Suppressor macrophage treated with lipopolysaccharide for 4 hours (primary cell): Measurements from ENCODE around the gene KIAA0513.
A peak's percentile ranks its signal among the peaks of the same experiment; 100 is the strongest.

Experiments used
- DNase-seq: peaks from one replicate; pipeline ENCODE4 v3.0.0-alpha.2; 2020

The KIAA0513 gene

DNA sequence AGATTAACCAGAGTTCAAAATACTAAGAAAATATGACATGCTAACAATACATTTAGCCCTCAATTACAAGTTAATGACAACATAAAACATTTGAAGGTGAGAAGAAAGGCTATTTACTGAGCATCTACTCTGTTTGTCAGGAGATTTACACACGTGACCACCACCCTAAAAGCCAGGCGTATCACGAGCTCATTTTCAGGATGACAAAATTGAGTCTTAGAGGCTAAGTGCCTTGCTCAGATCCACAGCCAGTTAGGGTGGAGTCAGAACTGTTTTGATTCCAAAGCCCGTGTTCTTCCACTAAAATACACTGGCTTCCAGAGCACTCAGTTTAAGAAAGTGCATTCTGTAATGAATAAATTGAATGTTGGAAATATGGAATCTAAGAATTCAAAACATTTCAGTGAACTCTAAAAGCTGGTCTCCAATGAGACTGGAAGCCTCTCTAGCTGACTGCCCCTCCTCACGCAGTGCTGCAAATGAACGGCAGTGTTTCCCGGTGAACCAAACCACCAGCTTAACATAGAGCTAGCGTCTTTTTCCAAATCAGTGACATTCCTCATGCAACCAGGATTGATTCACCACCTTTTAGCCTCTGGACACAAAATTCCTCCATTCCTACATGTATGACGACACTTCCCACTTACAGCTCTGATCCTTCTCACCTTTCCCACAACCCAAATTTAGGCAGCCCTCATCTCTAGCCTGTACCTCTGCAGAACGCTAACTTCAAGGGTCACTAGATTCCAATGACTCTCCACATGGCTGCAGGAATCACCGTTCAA is 22.1 kb upstream of the KIAA0513 start:
- no peak for DNase-seq

DNA sequence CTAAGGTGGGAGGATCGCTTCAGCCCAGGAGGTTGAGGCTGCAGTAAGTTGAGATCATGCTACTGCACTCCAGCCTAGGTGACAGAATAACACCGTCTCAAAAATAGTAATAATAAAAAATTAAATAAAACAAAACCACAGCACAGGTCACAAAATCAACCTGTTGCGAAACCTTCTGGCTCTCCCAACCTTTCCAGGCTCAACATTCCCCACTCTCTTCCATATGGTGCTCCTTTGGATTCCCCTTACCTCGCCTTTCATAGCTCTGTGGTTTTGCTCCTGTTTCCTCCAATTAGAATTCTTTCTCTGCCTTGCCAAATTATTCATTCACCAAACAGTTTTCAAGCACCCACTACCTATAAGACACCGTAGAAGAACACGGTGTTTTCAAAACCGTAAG is 21.0 kb upstream of the KIAA0513 start:
- no peak for DNase-seq

- DNase-seq: no peak
These were observed 19.9 kb upstream of the KIAA0513 start for GRCh38 chr16:85007496-85008214.

DNA sequence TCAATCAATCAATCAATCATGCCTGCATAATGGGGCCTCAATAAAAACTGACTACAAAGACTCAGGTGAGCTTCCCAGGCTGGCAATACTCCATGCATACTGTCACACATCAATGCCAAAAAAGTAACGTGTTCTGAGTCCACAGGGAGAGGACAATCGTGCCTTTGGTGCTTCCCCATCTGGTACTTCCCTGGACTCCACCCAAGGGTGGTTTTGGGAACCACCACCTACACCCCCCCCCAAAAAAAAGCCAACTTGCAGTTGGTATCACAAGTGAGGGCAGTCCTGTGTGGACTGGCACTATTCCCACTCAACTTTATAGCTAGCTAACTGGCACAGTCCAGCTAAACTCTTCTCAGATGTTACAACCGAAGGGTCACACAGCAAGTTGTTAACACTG is 19.3 kb upstream of the KIAA0513 start:
- no peak for DNase-seq

DNA sequence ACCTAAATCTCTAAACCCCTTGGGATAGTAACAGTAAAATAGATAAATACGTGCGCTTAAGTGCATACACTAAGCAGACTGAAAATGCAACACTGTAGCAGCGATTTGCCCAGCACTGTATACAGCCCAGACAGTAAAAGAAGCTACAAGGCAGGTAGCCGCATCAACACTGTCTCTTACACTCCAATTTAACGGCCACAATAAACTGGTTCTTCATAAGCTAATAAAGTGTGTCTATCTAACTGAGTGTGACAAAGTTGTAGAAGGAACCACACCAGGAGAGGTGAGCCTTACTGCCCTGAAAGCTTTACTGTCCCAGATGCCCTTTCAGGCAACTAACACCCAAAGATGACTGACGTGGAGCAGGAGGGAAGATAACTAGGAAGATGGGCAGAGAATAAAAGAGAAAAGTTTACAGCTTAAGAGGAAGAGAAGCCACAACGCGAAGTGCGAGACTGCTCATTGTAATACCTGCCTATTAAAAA is 17.1 kb upstream of the KIAA0513 start:
- DNase-seq: no peak

- DNase-seq: peak; percentile 91
These were observed 16.4 kb upstream of the KIAA0513 start, which contains the start of gene ZDHHC7 for GRCh38 chr16:85010931-85011845. Gene ZDHHC7, minus strand, starts transcription at chr16:85011535. Its CDS starts 20,917 bp downstream, at chr16:84990618.

GRCh38 chr16:85011846-85012284 is 15.7 kb upstream of the KIAA0513 start:
- no peak for DNase-seq

DNA sequence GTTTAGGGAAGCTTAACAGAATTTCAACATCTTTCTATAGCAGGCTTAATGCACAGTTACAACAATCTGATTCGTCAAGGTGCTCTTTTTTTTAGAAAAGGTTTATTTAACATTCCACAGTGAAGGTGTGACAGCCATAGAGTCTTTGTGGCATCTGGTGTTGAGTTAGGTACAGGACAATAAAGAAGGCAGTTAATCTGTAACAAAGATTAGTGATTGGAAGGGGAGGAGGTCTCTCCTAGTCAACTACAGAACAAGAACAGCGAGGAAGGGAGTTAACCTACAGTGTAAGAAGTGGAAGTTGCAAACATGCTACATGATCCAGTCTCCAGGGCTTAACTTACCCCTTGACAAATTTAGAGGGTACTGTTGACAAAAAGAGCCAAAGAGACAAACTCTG is 13.3 kb upstream of the KIAA0513 start:
- no peak for DNase-seq

DNA sequence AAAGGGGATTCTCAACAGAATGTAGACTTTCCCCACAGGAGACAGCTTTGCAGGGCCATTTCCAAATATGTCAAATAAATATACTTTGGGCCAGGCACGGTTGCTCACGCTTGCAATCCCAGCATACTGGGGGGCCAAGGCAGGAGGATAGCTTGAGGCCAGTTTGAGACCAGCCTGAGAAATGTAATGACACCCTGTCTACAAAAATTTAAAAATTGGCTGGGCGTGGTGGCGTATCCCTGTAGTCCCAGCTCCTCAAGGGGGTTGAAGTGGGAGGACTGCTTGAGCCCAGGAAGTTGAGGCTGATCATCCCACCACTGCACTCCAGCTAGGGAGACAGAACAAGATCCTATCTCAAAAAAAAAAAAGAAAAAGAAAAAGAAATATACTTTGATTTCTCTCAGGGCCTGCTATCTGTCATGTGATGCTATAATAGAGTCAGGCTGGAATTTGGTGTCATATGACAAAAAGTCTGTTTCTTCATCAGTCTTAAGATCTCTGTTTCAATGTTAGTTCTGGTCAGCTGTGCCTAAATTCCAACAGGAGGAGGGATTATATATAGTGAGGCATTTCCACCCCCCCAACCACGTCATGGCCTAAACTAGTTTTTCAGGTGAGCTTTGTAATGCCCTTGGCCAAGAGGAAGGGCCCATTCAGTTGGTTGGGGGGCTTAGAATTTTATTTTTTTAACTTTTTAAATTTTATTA is 12.0 kb upstream of the KIAA0513 start:
- peak; percentile 53 for DNase-seq

GRCh38 chr16:85017151-85017550 is 10.4 kb upstream of the KIAA0513 start:
- peak; percentile 92 for DNase-seq

GRCh38 chr16:85017633-85018032 is 10.0 kb upstream of the KIAA0513 start:
- no peak for DNase-seq

GRCh38 chr16:85018529-85019236 is 8.9 kb upstream of the KIAA0513 start:
- DNase-seq: no peak

DNA sequence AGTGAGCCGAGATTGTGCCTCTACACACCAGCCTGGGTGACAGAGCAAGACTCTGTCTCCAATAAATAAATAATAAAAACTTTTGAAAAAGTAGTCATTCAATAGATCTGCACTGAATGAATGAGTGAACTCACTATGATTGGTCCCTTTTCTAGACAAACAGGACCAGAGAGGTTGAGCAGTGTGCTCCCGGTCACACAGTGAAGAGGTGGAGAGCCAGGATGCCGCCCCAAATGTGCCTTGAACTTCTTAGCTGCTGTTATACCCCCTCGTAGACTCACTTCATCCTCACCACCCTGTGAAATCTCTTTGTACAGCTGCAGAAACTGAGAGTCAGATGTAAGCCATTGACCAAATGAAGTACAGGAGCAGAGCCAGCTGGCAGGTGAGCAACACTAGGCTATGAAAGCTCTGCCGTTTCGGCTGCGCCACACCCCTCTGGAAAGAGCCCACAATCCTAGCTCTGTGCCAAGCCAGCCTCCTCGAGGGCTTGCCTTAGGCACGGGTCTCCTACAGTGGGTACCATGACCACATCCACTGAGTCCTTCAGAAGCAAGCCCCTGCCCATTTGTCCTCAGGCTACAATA is 7.8 kb upstream of the KIAA0513 start:
- no peak for DNase-seq

DNA sequence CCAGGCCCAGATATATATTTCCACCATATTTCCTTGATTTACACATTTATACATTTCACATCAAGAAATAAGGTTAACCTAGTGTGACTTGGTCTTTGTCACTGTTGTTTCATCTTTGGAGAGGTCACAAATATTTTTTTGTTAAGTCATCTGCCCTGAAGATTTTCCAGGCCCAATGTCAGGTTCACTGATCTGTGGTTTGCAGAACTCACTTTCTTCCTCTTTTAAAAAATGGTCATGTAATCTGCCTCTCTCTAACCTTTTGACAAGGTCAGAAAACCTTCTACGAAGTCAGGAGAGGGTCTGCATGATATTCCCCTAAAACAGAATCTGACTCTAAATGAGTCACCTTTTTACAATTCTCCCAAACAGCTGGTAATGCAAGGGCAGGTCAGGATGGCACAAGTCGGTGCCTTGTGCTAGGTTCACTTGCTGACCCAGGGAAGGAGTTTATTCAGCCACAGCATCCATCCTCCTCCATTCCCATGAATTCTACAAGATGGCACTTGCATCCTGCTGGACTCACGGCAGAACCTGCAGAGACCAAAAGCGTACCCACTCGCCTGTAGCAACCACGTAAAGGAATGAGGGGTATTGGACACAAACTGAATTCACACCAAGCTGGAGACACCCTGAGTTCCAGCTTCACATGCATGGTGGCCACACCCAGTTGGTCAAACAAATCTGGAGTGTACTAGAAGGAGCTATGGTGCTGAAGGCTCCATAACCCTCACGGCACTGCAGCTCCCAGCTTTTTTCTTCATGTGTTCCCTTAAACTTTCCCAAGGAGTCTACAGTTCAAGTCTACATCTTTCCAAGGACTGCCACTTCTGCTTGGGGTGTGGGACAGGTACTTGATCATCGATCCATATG is 1.6 kb upstream of the KIAA0513 start:
- peak; percentile 58 for DNase-seq

GRCh38 chr16:85026703-85027102 is 892 bp upstream of the KIAA0513 start:
- no peak for DNase-seq

DNA sequence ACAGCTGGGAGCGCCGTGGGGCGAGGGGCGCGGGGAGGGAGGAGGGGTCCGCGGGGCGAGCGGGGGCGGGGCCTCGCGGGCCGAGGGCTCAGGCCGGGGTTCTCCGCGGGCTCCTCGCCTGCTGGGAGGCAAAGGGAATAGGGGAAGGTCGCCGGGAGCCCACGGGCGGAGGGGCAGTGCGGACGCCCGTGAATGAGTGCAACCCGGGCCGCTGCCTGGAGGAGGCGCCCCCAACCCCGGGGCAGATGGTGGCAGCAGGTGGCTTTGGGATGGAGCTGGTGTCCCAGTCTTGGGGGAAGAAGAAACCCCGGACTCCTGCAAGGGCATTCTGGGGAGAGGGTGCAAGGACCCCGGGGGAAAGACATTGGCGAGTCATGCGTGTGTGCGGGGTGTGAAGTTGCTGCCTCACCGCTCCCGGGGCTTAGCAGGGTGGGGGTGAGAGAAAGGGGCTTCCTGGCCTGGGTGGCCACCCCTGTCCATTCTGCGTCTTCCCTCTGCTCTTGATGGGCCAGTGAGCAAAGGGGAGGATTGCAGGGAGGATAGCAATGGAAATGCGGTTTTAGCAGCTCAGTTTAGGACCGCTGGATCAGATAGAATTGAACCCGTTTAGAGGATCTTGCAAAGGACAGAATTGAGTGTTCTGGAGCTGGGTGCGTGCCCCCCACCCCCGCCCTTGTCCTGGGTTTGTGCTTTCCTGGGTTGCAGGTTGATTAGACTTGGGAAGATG is 526 bp downstream of the KIAA0513 start:
- DNase-seq: no peak

DNA sequence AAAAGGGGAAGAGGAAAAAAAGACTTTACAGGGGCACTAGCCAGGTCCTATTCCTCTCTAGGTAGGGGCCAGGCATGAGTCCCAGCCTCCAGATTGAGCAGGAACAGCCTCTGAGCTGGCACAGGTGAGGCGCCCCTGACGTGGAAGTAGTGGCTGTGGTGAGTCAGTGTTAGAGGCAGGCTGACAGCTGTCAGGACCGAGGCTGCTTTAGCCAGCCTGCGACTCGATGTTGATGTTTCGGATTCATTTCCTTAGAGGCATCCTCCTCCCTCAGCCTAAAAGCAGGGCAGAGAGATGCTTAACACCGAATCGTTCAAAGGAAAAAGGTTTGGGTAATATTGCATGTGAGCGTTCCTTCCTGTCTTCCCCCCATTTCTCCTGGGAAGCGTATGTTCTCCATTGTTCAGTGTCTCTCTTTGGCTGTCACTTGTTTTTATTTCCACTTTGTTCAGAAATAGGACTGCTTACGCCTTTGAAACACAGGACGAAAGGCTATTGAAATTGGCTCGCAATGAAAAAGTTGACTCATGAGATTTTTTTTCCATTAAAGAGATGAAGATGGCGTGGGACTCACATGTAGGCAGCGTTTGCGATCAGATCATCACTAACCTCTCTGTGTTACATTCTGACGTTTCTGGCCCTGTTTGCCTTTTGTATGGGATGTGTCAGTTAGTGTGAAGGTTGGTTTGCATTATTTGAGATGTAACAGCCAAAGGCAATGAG is 1.3 kb downstream of the KIAA0513 start:
- peak; percentile 29 for DNase-seq

DNA sequence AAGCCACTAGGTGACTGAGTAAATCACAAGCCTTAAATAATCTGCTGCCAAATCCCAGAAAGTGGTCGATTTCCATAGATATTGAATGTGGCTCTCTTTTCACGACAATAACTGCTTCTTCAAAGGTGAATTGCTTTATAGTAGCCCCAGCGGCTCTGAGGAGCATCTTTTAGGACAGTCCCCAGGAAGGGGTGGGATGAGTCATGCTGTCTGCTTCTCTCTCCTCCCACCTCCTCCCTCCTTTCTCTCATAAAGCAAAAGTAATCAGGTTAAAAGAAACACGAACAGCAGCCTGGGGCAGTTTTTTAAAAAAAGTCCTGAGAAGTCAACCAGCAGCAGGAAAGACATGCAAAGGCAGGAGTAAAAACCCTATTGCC is 1.8 kb downstream of the KIAA0513 start:
- peak; percentile 55 for DNase-seq

DNA sequence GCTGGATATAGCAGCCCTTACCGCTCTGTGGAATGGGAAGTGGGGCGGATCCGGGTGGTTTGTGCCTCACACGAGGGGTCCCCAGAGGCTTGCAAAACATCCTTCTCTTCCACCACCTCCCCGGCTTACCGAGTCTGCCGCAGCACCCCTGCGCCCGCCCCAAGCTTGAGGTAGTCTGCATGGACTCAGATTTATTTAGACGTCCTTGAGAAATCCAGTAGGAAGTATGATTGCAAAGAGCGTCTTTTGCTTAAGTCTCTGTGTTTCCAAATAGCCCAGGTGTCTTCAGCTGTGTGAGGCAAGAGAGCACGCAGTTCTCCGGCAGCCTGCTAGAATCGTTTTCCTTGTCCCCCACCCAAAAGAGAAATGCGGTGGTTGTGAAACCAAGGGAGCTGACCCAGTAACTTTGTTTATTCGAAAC is 2.4 kb downstream of the KIAA0513 start:
- DNase-seq: no peak
